ENCODE data around the gene WDR4. TPM values are rescaled to one million over a fixed set of nuclear protein-coding genes. Genes with fewer than 3 reads are reported as not detected.

WDR4 gene
- total and polyA plus RNA-seq, 10 of the 15 experiments (the other 5 are each of a cell fraction or from before 2014, with no cell fraction given), result 2.1 to 45.3 (median 18.7) TPM

- POLR2A ChIA-PET, result no interaction called here
- intact Hi-C loops (cut with micrococcal nuclease; ENCODE audit: unreplicated experiment), result loop anchor here (10.0 kb wide), 1 partner anchor 729 kb away; the partner anchor contains the start of genes HSF2BP and RRP1B
- peak within 1 kb of the TSS; percentile 67; the same call in 1 of the 2 replicates for H3K4me2 ChIP-seq (ENCODE audit: control insufficient read depth, insufficient read depth)
- no peak within 1 kb of the TSS for H3K4me3 ChIP-seq
- in situ Hi-C loops (cut with MboI), result no loop called here
- RAD21 ChIA-PET (ENCODE audit: unreplicated experiment), result no interaction called here
- H3K9ac ChIP-seq (ENCODE audit: control insufficient read depth, insufficient read depth, low read length), result no peak within 1 kb of the TSS
- peaks cover 6% of the 10 kb centered on the region for H3K4me1 ChIP-seq (ENCODE audit: control insufficient read depth, insufficient read depth, low read length)
- no peaks in the 10 kb centered on the region for H3K27me3 ChIP-seq (replicated peaks in 1 of 2; ENCODE audit: control insufficient read depth in 2 of 2, insufficient read depth in 2 of 2, low read length in 1 of 2)
- H3K79me2 ChIP-seq (ENCODE audit: control insufficient read depth, insufficient read depth, low read length), result no peaks in the 10 kb centered on the region
- H4K20me1 ChIP-seq (ENCODE audit: control insufficient read depth, insufficient read depth), result no peaks in the 10 kb centered on the region
- H3K27ac ChIP-seq (ENCODE audit: control insufficient read depth, insufficient read depth), result no peak within 1 kb of the TSS
- CTCF ChIA-PET, result no interaction called here
- no peak for TF ChIP-seq RAD21 (IDR thresholded peaks at IDR 0.05; ENCODE audit: insufficient read depth, low read depth, low read length)
- no peak for TF ChIP-seq BCL11A (IDR thresholded peaks at IDR 0.05; ENCODE audit: low read depth, low read length)
- no peak for TF ChIP-seq SIX5 (IDR thresholded peaks at IDR 0.05; ENCODE audit: low read depth, low read length, severe bottlenecking)
- no peak for TF ChIP-seq RAD51 (IDR thresholded peaks at IDR 0.05)
- TF ChIP-seq ZZZ3 (IDR thresholded peaks at IDR 0.05; ENCODE audit: control insufficient read depth, insufficient read length, low read depth), result no peak
- TF ChIP-seq CHD4 (IDR thresholded peaks at IDR 0.05), result no peak
- TF ChIP-seq EZH2 (IDR thresholded peaks at IDR 0.05; ENCODE audit: borderline replicate concordance, control insufficient read depth, low read depth, low read length), result no peak
- TF ChIP-seq ATF7 (IDR thresholded peaks at IDR 0.05; ENCODE audit: low read depth), result no peak
- no peak for TF ChIP-seq REST (IDR thresholded peaks at IDR 0.05; ENCODE audit: low read depth, low read length)
- TF ChIP-seq CEBPB (IDR thresholded peaks at IDR 0.05; ENCODE audit: borderline replicate concordance in 1 of 2, low read depth in 2 of 2, low read length in 2 of 2), result no peak
- TF ChIP-seq BHLHE40 (IDR thresholded peaks at IDR 0.05; ENCODE audit: borderline replicate concordance in 1 of 2, low read depth in 2 of 2, low read length in 1 of 2), result no peak
- TF ChIP-seq IKZF2 (IDR thresholded peaks at IDR 0.05), result no peak
- TF ChIP-seq MXI1 (IDR thresholded peaks at IDR 0.05; ENCODE audit: low read depth, low read length), result no peak
- no peak for TF ChIP-seq ZNF207 (IDR thresholded peaks at IDR 0.05; ENCODE audit: borderline replicate concordance)
- TF ChIP-seq NFYB (IDR thresholded peaks at IDR 0.05; ENCODE audit: insufficient read depth, low read depth, low read length), result no peak
- DNase-seq (ENCODE audit: low read depth, low spot score) (no peak), ATAC-seq (no peak), FAIRE-seq (no peak)
- no peaks in the 10 kb centered on the region for H3K9me3 ChIP-seq (replicated peaks; ENCODE audit: control insufficient read depth, insufficient read depth, low read length)
- H3K36me3 ChIP-seq (ENCODE audit: control insufficient read depth in 2 of 2, insufficient read depth in 2 of 2, low read length in 1 of 2), result no peaks in the 10 kb centered on the region
- H2AFZ ChIP-seq (ENCODE audit: control insufficient read depth, low read depth, low read length), result no peak within 1 kb of the TSS; the same call in 1 of the 2 replicates
- BruUV-seq (replicated peaks), result no TSS peak
- SMC1A ChIA-PET (ENCODE audit: uncharacterized antibody, unreplicated experiment), result interaction anchor here (0.9 kb wide), 1 partner anchor 11 kb away, joined by 3 read pairs; no protein-coding TSS in a partner anchor
- WGBS (ENCODE audit: insufficient coverage, insufficient replicate concordance, low lambda C conversion rate, missing lambda C conversion rate), result 90% methylated on average over 28 of the region's 29 CpGs
Measured at GRCh38 chr21:42925114-42925926, 46.0 kb upstream of the WDR4 start, which contains the start of gene ERVH48-1. TSS of gene ERVH48-1 (minus strand) at chr21:42925630. CDS start at chr21:42919006, 6,624 bp downstream.
